ENCODE measurements around the gene CSPG4. TPM values are rescaled to one million over a fixed set of nuclear protein-coding genes. Genes with fewer than 3 reads are reported as not detected.
"Not testable (repeated sequence)": the region's sequence is repeated elsewhere in the genome, so short reads cannot be mapped to it uniquely, and the experiment has no call there.

Gene CSPG4
- total and polyA plus RNA-seq, 2 of the 4 experiments (the other 2 are of a cell fraction) = 12.4 to 28.4 TPM

- intact Hi-C loops (cut with micrococcal nuclease); dilution Hi-C loops (cut with HindIII; ENCODE audit: low sequenced_read_pairs, unreplicated experiment); H4K5ac ChIP-seq (ENCODE audit: low read depth, low read length); BruUV-seq (replicated peaks); H3K18ac ChIP-seq (ENCODE audit: low read depth, low read length); H3K4me3 ChIP-seq (ENCODE audit: insufficient read depth, low read depth, low read length); H2BK5ac ChIP-seq (ENCODE audit: low read depth, low read length, poor library complexity, severe bottlenecking); H3K4me2 ChIP-seq (ENCODE audit: low read depth, low read length); H4K20me1 ChIP-seq (ENCODE audit: insufficient read depth, low read length); H3K9ac ChIP-seq (ENCODE audit: low read depth, low read length); H3K27me3 ChIP-seq (ENCODE audit: control insufficient read depth, insufficient read depth, low read length); H2AFZ ChIP-seq (replicated peaks; ENCODE audit: low read length, poor library complexity); POLR2A ChIA-PET (ENCODE audit: unreplicated experiment); H3K9me3 ChIP-seq (ENCODE audit: control insufficient read depth, insufficient read depth, low read length); CTCF ChIA-PET; H3K36me3 ChIP-seq (ENCODE audit: control insufficient read depth, insufficient read depth, low read length); in situ Hi-C loops (cut with MboI; ENCODE audit: low sequenced_read_pairs); H3K9me1 ChIP-seq (ENCODE audit: insufficient read depth, low read length); DNase-seq; H2AK9ac ChIP-seq (replicated peaks; ENCODE audit: low read depth, low read length, poor library complexity); H3K27ac ChIP-seq (ENCODE audit: insufficient read depth, low read length); H3K56ac ChIP-seq (ENCODE audit: extremely low read depth, insufficient read depth, low read length); ATAC-seq (ENCODE audit: low read depth): not testable (repeated sequence)
- H3K4me1 ChIP-seq (ENCODE audit: control insufficient read depth, insufficient read depth, low read length) = peaks cover 21% of the 10 kb centered on the region
- H3K23ac ChIP-seq (ENCODE audit: low read depth, low read length) = 0 out of 2 replicates have a peak overlapping the region, but pooled peaks have one; percentile 59
- H3K14ac ChIP-seq (replicated peaks; ENCODE audit: low read depth, low read length) = peak overlapping the region; percentile 31; the same call in 1 of the 2 replicates
- H2BK120ac ChIP-seq (ENCODE audit: low read depth, low read length) = peak overlapping the region; percentile 20; the same call in 1 of the 2 replicates
- peak overlapping the region; percentile 45 for H3K4ac ChIP-seq (ENCODE audit: low read depth, low read length)
- peak overlapping the region; percentile 33; the same call in 1 of the 2 replicates for H2BK20ac ChIP-seq (ENCODE audit: low read depth, low read length)
- peak overlapping the region; percentile 46 for H4K91ac ChIP-seq (ENCODE audit: insufficient read depth, low read depth, low read length)
- 83% methylated on average over 2 of the region's 13 CpGs; no CpG with 5 or more reads in 1 of the 2 experiments for WGBS, 2 experiments (ENCODE audit: extremely low coverage in 2 of 2, insufficient read length in 1 of 2)
- H4K8ac ChIP-seq (ENCODE audit: low read depth in 2 of 2, low read length in 2 of 2) = 0 out of 4 replicates have a peak overlapping the region, but pooled peaks of 1 of the 2 experiments have one; percentile 13
- peak overlapping the region; percentile 61; the same call in 1 of the 3 replicates for H2BK15ac ChIP-seq (ENCODE audit: low read depth, low read length)
- peak overlapping the region; percentile 89 for H2AK5ac ChIP-seq (ENCODE audit: low read depth, low read length)
- H3K79me1 ChIP-seq (ENCODE audit: low read depth in 1 of 2, low read length in 2 of 2) = peaks cover 5 to 60% of the 10 kb centered on the region in 2 experiments; a peak in 3 of 4 replicates
These were observed 11.3 kb downstream of the CSPG4 start for GRCh38 chr15:75701071-75702003.

All from IMR-90 (cell line).